Body of pancreas (tissue), 4 donors: ENCODE measurements around the gene DIDO1. TPM values are rescaled to one million over a fixed set of nuclear protein-coding genes. Genes with fewer than 3 reads are reported as not detected.
"Not testable (repeated sequence)": the region's sequence is repeated elsewhere in the genome, so short reads cannot be mapped to it uniquely, and the experiment has no call there.

Source experiments
- ATAC-seq: fragments of 150-250 bp; one replicate; pipeline ENCODE4 v1.9.1; 2016
- DNase-seq, 4 donors: peaks; one replicate each; pipeline ENCODE4 v3.0.0-alpha.2; 2019
- H3K27ac ChIP-seq, 4 donors: fragments of 200-600 bp; sonication (generic); 1 replicate in 3 of 4; 2 replicates in 1 of 4; pipeline versions ENCODE4 v1.5.1 to v1.6.1; 2016 to 2019; ENCODE audit warnings: mild to moderate bottlenecking in 1 of 4, mixed read lengths in 1 of 4, moderate library complexity in 1 of 4
- H3K27me3 ChIP-seq, 2 donors: fragments of 200-600 bp; sonication (generic); one replicate each; pipeline ENCODE4 v1.6.0; 2016; ENCODE audit warnings: mild to moderate bottlenecking in 1 of 2
- H3K36me3 ChIP-seq, 2 donors: fragments of 200-600 bp; sonication (generic); replicated peaks in 1 of 2; 2 replicates each; pipeline ENCODE4 v1.5.1; 2016; ENCODE audit warnings: low read depth in 2 of 2; ENCODE audit not compliant: insufficient read depth in 1 of 2
- H3K4me1 ChIP-seq: fragments of 200-600 bp; sonication (generic); one replicate; pipeline ENCODE4 v1.6.0; 2016
- H3K4me3 ChIP-seq, 2 donors: fragments of 200-600 bp; sonication (generic); 1 replicate in 1 of 2; 2 replicates in 1 of 2; pipeline ENCODE4 v1.5.1; 2016 to 2019
- H3K9me3 ChIP-seq, 3 donors: fragments of 200-600 bp; sonication (generic); 1 replicate in 2 of 3; 2 replicates in 1 of 3; pipeline ENCODE4 v1.5.1; 2016
- POLR2A ChIP-seq, 3 donors: fragments of 450-650 bp; IDR thresholded peaks; one replicate each; pipeline ENCODE4 v1.6.1; 2016; ENCODE audit warnings: antibody characterized with exemption in 3 of 3, mild to moderate bottlenecking in 2 of 3
- WGBS, 2 donors: methylation state at CpG; one replicate each; pipeline ENCODE4 v1.1.5; 2017; 5-methylcytosine and 5-hydroxymethylcytosine counted together
- intact Hi-C: fragments of 100-400 bp; cut with DNase I; formaldehyde crosslinking; loops from one replicate; pipeline ENCODE4 v1.15.1; 2023
- total RNA-seq, 2 donors: library from RNA; depleted of rRNA; stranded (reverse); fragments of >200 nt; gene quantifications; one replicate each; pipeline ENCODE4 v1.1.0, GENCODE V29; 2016
- TF ChIP-seq, protein P1 (sequence below), 7 experiments: fragments of 450-650 bp in 4 of 7; fragments of 200-600 bp in 3 of 7; sonication (generic) in 3 of 7; IDR thresholded peaks; one replicate each; pipeline ENCODE4 v1.5.1; 2016 to 2019; ENCODE audit warnings: antibody characterized with exemption in 7 of 7

DIDO1 gene
- total RNA-seq, 2 donors from 2014 or later = 38.4 to 51.7 TPM

DNA sequence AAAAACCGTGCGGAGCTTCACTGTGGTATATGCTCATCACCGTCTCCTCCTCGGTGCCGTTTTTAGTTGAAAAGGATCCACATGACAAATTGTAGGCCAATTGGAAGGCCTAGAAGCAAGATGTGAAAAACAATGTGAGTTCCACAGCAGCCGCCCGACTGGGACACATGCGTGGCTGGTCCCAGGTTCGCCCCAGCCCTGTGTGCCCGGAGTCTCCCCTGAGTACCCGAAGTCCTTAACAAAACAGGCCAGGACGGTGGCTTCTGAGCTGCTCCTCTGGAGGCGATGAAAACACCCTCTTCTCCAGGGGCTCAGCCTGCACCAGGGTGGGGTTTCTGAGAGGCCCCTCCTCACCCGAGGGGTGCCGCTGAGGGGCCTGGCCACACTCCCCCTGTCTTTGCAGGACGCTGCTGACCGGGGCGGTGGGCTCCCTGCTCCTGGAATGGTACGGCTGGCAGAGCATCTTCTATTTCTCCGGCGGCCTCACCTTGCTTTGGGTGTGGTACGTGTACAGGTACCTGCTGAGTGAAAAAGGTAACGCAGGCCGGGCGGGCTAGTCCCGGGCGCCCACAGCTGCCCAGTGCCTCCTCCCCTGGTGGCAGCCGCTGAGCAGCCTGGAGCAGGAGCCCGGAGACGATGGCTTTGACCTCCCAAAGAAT, 36.0 kb upstream of the DIDO1 start:
- no peaks in the 10 kb centered on the region for H3K9me3 ChIP-seq
- 85% methylated on average over 19 to 30 of the region's 30 CpGs for WGBS, 2 donors

DNA sequence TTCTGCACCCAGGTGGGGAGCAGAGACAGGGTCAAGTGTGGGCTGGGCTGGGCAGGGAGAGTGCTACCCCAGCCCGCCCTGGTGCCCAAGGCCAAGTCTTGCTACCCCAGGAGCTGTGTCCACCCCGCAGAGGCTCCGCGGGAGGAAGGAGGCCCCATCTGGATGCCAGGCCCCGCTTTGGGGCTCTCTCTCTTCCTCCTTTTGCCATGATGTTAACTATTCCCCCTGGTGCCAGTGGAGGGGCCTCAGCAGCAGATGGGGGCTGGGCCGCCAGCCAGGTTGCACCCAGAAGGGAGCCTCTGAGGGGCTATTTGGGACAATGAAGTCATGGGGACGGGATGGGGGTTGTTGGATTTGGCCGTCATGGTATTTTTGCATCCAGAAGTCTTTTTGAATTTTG, 35.5 kb upstream of the DIDO1 start:
- WGBS, 2 donors = 76 to 89% methylated on average over 7 to 8 of the region's 8 CpGs
- intact Hi-C loops = no loop called here
- no peaks in the 10 kb centered on the region for H3K9me3 ChIP-seq
- no peak for ATAC-seq
- TF ChIP-seq, protein P1, sequence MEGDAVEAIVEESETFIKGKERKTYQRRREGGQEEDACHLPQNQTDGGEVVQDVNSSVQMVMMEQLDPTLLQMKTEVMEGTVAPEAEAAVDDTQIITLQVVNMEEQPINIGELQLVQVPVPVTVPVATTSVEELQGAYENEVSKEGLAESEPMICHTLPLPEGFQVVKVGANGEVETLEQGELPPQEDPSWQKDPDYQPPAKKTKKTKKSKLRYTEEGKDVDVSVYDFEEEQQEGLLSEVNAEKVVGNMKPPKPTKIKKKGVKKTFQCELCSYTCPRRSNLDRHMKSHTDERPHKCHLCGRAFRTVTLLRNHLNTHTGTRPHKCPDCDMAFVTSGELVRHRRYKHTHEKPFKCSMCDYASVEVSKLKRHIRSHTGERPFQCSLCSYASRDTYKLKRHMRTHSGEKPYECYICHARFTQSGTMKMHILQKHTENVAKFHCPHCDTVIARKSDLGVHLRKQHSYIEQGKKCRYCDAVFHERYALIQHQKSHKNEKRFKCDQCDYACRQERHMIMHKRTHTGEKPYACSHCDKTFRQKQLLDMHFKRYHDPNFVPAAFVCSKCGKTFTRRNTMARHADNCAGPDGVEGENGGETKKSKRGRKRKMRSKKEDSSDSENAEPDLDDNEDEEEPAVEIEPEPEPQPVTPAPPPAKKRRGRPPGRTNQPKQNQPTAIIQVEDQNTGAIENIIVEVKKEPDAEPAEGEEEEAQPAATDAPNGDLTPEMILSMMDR (IDR thresholded peaks at IDR 0.05) = no peak
- no peak for TF ChIP-seq POLR2A (IDR thresholded peaks at IDR 0.05)
- H3K4me1 ChIP-seq = no peaks in the 10 kb centered on the region
- no peak for DNase-seq
- no peaks in the 10 kb centered on the region for H3K36me3 ChIP-seq
- no peak overlapping the region for H3K27ac ChIP-seq
- no peaks in the 10 kb centered on the region for H3K27me3 ChIP-seq
- no peak overlapping the region for H3K4me3 ChIP-seq

More for the DNA sequence above, 36.0 kb upstream of the DIDO1 start:
- Histone ChIP-seq H3K4me3 (no peak overlapping the region), H3K27ac (no peak overlapping the region), H3K27me3 (no peaks in the 10 kb centered on the region), H3K4me1 (no peaks in the 10 kb centered on the region), H3K36me3 (no peaks in the 10 kb centered on the region)
- intact Hi-C loops = no loop called here
- ATAC-seq = no peak
- no peak for TF ChIP-seq POLR2A (IDR thresholded peaks at IDR 0.05)
- TF ChIP-seq, protein P1 (IDR thresholded peaks at IDR 0.05) = no peak
- no peak for DNase-seq

DNA sequence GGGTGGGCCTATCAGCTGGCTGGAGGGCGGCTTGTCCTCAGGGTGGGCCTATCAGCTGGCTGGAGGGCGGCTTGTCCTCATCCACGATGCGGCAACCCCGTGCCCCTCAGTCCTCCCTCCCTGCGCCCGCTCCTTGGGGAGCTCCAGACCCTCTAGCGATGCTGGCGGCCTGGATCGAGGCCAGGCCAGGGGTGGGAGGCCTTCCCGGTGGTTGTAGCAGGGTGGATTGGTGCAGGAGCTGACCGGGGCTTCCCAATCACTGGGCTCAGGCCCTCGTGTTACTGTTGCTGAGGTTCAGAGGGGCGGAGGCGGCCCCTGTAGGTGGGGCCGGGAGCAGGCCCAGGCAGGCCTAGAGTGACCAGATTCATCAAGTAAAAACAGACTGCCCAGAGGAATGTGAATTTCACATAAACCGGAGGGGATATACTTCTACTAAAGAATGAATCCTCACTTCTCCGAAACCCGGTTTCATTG, 35.0 kb upstream of the DIDO1 start:
- Histone ChIP-seq H3K36me3 (no peaks in the 10 kb centered on the region), H3K27ac (no peak overlapping the region), H3K9me3 (no peaks in the 10 kb centered on the region), H3K4me3 (no peak overlapping the region), H3K27me3 (no peaks in the 10 kb centered on the region), H3K4me1 (no peaks in the 10 kb centered on the region)
- WGBS, 2 donors = 81 to 88% methylated on average over 7 to 18 of the region's 19 CpGs
- intact Hi-C loops = no loop called here
- TF ChIP-seq, protein P1 (IDR thresholded peaks at IDR 0.05) = no peak
- no peak for TF ChIP-seq POLR2A (IDR thresholded peaks at IDR 0.05)
- no peak for ATAC-seq
- DNase-seq = no peak

DNA sequence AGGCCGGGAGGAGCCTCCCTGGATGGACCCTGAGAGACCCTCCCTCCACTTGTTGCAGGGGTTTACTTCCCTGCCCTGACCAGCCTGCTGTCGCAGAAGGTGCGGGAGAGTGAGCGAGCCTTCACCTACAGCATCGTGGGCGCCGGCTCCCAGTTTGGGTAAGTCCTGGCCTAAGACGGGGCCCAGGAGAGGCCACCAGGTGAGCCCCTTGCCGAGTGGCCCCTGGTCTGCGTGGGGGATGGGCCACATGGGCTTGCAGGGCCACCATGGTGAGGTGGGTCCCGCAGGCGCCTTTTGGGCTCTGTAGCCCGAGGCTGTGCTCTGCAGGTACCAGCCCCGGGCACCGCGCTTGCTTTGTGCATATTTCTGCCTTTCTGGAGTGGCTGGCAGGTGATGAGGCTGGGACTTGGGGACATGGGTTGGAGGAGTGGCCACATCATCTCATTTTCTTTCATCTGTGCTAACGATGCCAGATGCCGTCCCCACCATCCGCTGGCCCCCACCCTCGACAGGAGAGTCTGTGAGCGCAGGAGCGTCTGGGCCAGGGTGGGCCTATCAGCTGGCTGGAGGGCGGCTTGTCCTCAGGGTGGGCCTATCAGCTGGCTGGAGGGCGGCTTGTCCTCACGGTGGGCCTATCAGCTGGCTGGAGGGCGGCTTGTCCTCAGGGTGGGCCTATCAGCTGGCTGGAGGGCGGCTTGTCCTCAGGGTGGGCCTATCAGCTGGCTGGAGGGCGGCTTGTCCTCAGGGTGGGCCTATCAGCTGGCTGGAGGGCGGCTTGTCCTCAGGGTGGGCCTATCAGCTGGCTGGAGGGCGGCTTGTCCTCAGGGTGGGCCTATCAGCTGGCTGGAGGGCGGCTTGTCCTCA, 34.4 kb upstream of the DIDO1 start:
- H3K4me3 ChIP-seq, H3K27ac ChIP-seq, intact Hi-C loops, DNase-seq, H3K36me3 ChIP-seq, H3K4me1 ChIP-seq, H3K27me3 ChIP-seq, H3K9me3 ChIP-seq, ATAC-seq: not testable (repeated sequence)
- 84 to 94% methylated on average over 15 to 23 of the region's 31 CpGs for WGBS, 2 donors

DNA sequence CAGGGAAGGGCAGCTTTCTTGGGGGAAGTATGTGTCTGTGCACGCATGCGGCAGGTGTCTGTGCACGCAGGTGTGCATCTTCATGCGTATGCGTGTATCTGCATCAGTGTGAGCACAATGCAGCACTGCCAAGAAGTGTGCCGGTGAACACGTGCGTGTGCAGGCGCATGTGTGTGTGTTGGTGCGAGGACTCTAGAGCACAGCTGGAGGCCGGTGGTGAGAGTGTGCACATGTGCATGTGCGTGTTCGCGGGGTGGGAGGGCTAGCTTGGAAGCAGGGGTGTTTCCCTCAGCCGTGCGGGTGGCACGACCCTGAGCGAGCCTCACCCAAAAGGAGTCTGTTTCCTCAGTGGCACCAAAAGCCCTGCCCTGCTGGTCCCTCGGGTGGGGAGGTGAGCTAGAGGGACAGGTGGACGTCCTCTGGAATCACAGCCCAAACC, 33.7 kb upstream of the DIDO1 start:
- TF ChIP-seq POLR2A (IDR thresholded peaks at IDR 0.05) = no peak
- TF ChIP-seq, protein P1 (IDR thresholded peaks at IDR 0.05) = no peak
- Histone ChIP-seq H3K36me3 (no peaks in the 10 kb centered on the region), H3K9me3 (no peaks in the 10 kb centered on the region), H3K4me3 (no peak overlapping the region), H3K27ac (no peak overlapping the region), H3K27me3 (no peaks in the 10 kb centered on the region), H3K4me1 (peaks cover 11% of the 10 kb centered on the region)
- DNase-seq = no peak
- intact Hi-C loops = no loop called here
- WGBS, 2 donors = 80 to 85% methylated on average over 12 to 20 of the region's 20 CpGs
- no peak for ATAC-seq
